ENCODE results near the gene ADGRG6. TPM values are rescaled to one million over a fixed set of nuclear protein-coding genes. Genes with fewer than 3 reads are reported as not detected.

Gene ADGRG6
- total and polyA plus RNA-seq, 2 of the 8 experiments (the other 6 are each of a cell fraction or from before 2014, with no cell fraction given) = 1.1 to 6.2 TPM

GRCh38 chr6:142459271-142459670, 157.5 kb downstream of the ADGRG6 start:
- 87% methylated on average over 1 of the region's 1 CpG; no CpG with 5 or more reads in 1 of the 2 experiments for WGBS, 2 experiments (ENCODE audit: extremely low coverage in 1 of 2, insufficient coverage in 1 of 2, insufficient read length in 1 of 2, insufficient replicate concordance in 2 of 2, low coverage in 1 of 2, low lambda C conversion rate in 2 of 2, missing lambda C conversion rate in 1 of 2)
- H3K27ac ChIP-seq (ENCODE audit: low read depth, low read length) = no peak overlapping the region
- no peak overlapping the region for H3K56ac ChIP-seq (replicated peaks; ENCODE audit: insufficient read length, low read depth, low read length)
- H4K5ac ChIP-seq (ENCODE audit: insufficient read length, low read depth, low read length) = no peak overlapping the region
- H2BK20ac ChIP-seq (ENCODE audit: low read length) = no peak overlapping the region
- no peak overlapping the region for H3K4ac ChIP-seq (replicated peaks; ENCODE audit: insufficient read length, low read depth, low read length)
- no peak overlapping the region for H3K14ac ChIP-seq (ENCODE audit: insufficient read length)
- no peaks in the 10 kb centered on the region for H3K36me3 ChIP-seq (ENCODE audit: control insufficient read depth in 2 of 4, insufficient read depth in 4 of 4, low read length in 3 of 4)
- no peak overlapping the region for H4K91ac ChIP-seq (replicated peaks; ENCODE audit: insufficient read length, low read length)
- H3K23ac ChIP-seq (ENCODE audit: insufficient read length) = no peak overlapping the region
- H2AFZ ChIP-seq (ENCODE audit: low read length) = no peak overlapping the region
- H2AK5ac ChIP-seq (ENCODE audit: low read depth, low read length) = no peak overlapping the region
- no peaks in the 10 kb centered on the region for H4K20me1 ChIP-seq (replicated peaks in 1 of 2; ENCODE audit: control insufficient read depth in 1 of 2, insufficient read depth in 2 of 2, low read length in 2 of 2)
- no peak overlapping the region for H4K8ac ChIP-seq (ENCODE audit: extremely low read depth, insufficient read depth, low read length)
- H3K18ac ChIP-seq (ENCODE audit: extremely low read depth, low read length) = no peak overlapping the region
- peaks cover 4 to 8% of the 10 kb centered on the region in 2 experiments; a peak in 3 of 4 replicates for H3K9me3 ChIP-seq (ENCODE audit: insufficient read depth in 2 of 2, low read depth in 1 of 2, low read length in 1 of 2)
- ChIA-PET CTCF (ENCODE audit: partially characterized antibody) (interaction anchor here (1.1 kb wide), 1 partner anchor 13 kb away, joined by 3 read pairs; no protein-coding TSS in a partner anchor), POLR2A (ENCODE audit: partially characterized antibody) (no interaction called here)
- no peak overlapping the region for H2BK5ac ChIP-seq (ENCODE audit: low read depth, low read length)
- H2BK15ac ChIP-seq (ENCODE audit: low read length) = no peak overlapping the region
- no peaks in the 10 kb centered on the region for H3K79me2 ChIP-seq (ENCODE audit: control insufficient read depth in 1 of 2, insufficient read depth in 2 of 2, low read length in 2 of 2)
- no peaks in the 10 kb centered on the region for H3K4me1 ChIP-seq (replicated peaks in 1 of 4; ENCODE audit: control insufficient read depth in 3 of 4, insufficient read depth in 4 of 4, low read length in 3 of 4)
- H3K79me1 ChIP-seq (ENCODE audit: low read depth, low read length) = no peaks in the 10 kb centered on the region
- H3K9ac ChIP-seq (replicated peaks in 1 of 4; ENCODE audit: extremely low read depth in 1 of 4, low read depth in 3 of 4, low read length in 3 of 4) = no peak overlapping the region; a peak in 1 of 7 replicates
- FAIRE-seq (no peak), DNase-seq (ENCODE audit: low read depth in 1 of 2, low spot score in 2 of 2) (no peak)
- no peak overlapping the region for H2BK12ac ChIP-seq (ENCODE audit: low read depth, low read length)
- no peak overlapping the region for H3K4me3 ChIP-seq (ENCODE audit: extremely low read depth in 1 of 4, insufficient read depth in 2 of 4, low read depth in 3 of 4, low read length in 4 of 4)
- H3K27me3 ChIP-seq (replicated peaks in 1 of 4; ENCODE audit: control insufficient read depth in 3 of 4, extremely low read depth in 1 of 4, insufficient read depth in 3 of 4, low read length in 3 of 4) = no peaks in the 10 kb centered on the region
- no peak overlapping the region for H3K4me2 ChIP-seq (ENCODE audit: insufficient read depth in 1 of 2, low read depth in 2 of 2, low read length in 2 of 2)
- H3K23me2 ChIP-seq (ENCODE audit: low read depth, low read length) = no peaks in the 10 kb centered on the region
- no peak overlapping the region for H2BK120ac ChIP-seq (replicated peaks; ENCODE audit: low read depth, low read length)
- no peak for TF ChIP-seq EGR1 (IDR thresholded peaks at IDR 0.05; ENCODE audit: borderline replicate concordance, low read depth, low read length)
- no peak for TF ChIP-seq FOSL1 (IDR thresholded peaks at IDR 0.05; ENCODE audit: insufficient read depth, low read depth, low read length)
- no peak for TF ChIP-seq SIN3A (conservative IDR thresholded peaks at IDR 0.05 in 1 of 2, IDR thresholded peaks at IDR 0.05 in 1 of 2; ENCODE audit: low read depth in 1 of 2, low read length in 2 of 2)
- TF ChIP-seq ZNF274 (IDR thresholded peaks at IDR 0.05; ENCODE audit: borderline replicate concordance, extremely low read depth, low read length) = no peak
- TF ChIP-seq SP2 (IDR thresholded peaks at IDR 0.05; ENCODE audit: low read length) = no peak
- TF ChIP-seq RXRA (IDR thresholded peaks at IDR 0.05; ENCODE audit: insufficient read depth, low read depth, low read length) = no peak
- no peak for TF ChIP-seq TCF12 (IDR thresholded peaks at IDR 0.05; ENCODE audit: low read depth, low read length)
- TF ChIP-seq SP4 (IDR thresholded peaks at IDR 0.05; ENCODE audit: low read length) = no peak

Data from H1 (cell line).